Stomach (tissue), 9 donors: ENCODE results near the gene GNAO1. TPM values are rescaled to one million over a fixed set of nuclear protein-coding genes. Genes with fewer than 3 reads are reported as not detected.
A peak's percentile ranks its signal among the peaks of the same experiment; 100 is the strongest.

Experiments
- DNase-seq, 2 donors: peaks; one replicate each; pipeline versions ENCODE4 v3.0.0 to v3.0.0-alpha.2; 2013 to 2019
- H3K27ac ChIP-seq, 5 donors: fragments of 200-600 bp in 4 of 5; sonication (generic) in 4 of 5; one replicate each; pipeline ENCODE4 v1.5.1; 2013 to 2019; ENCODE audit warnings: mild to moderate bottlenecking in 1 of 5, moderate library complexity in 1 of 5
- H3K27me3 ChIP-seq, 3 donors: fragments of 200-600 bp; sonication (generic); one replicate each; pipeline ENCODE4 v1.5.1; 2017 to 2019; ENCODE audit warnings: mixed run types in 1 of 3
- H3K36me3 ChIP-seq, 4 donors: fragments of 200-600 bp; sonication (generic); 1 replicate in 3 of 4; 2 replicates in 1 of 4; pipeline ENCODE4 v1.5.1; 2016 to 2019
- H3K4me1 ChIP-seq, 4 donors: fragments of 200-600 bp; sonication (generic); one replicate each; pipeline ENCODE4 v1.5.1; 2016 to 2019
- H3K4me3 ChIP-seq, 4 donors: fragments of 200-600 bp; sonication (generic) in 3 of 4; one replicate each; pipeline ENCODE4 v1.5.1; 2016 to 2019; ENCODE audit warnings: mild to moderate bottlenecking in 1 of 4
- H3K9me3 ChIP-seq, 4 donors: fragments of 200-600 bp; sonication (generic); one replicate each; pipeline ENCODE4 v1.5.1; 2016 to 2019
- CTCF ChIP-seq, 7 experiments: fragments of 450-650 bp in 4 of 7; fragments of 200-600 bp in 3 of 7; sonication (generic) in 3 of 7; IDR thresholded peaks; one replicate each; pipeline ENCODE4 v1.5.1; 2016 to 2019; ENCODE audit warnings: antibody characterized with exemption in 7 of 7, control low read depth in 2 of 7, mild to moderate bottlenecking in 1 of 7
- EP300 ChIP-seq: sonication (generic); formaldehyde crosslinking; IDR thresholded peaks from one replicate; pipeline ENCODE4 v1.6.1; 2017; ENCODE audit warnings: antibody characterized with exemption
- POLR2A ChIP-seq, 4 donors: fragments of 450-650 bp; IDR thresholded peaks; one replicate each; pipeline ENCODE4 v1.6.1; 2016; ENCODE audit warnings: antibody characterized with exemption in 4 of 4, control low read depth in 2 of 4, mild to moderate bottlenecking in 1 of 4, moderate library complexity in 1 of 4
- POLR2AphosphoS5 ChIP-seq, 3 donors: sonication (generic); formaldehyde crosslinking; IDR thresholded peaks; one replicate each; pipeline ENCODE4 v1.6.1; 2016; ENCODE audit warnings: antibody characterized with exemption in 3 of 3
- WGBS, 5 donors: extraction: QIAGEN DNeasy Blood & Tissue Kit in 3 of 5; methylation state at CpG; one replicate each; pipeline versions ENCODE4 v1.1.5 to v1.1.7; 2013 to 2018; 5-methylcytosine and 5-hydroxymethylcytosine counted together
- intact Hi-C: fragments of 100-400 bp; cut with DNase I; formaldehyde crosslinking; loops from one replicate; pipeline ENCODE4 v1.15.1; 2023; ENCODE audit warnings: low total_unique reads
- polyA plus RNA-seq, 3 donors: library from polyadenylated mRNA; stranded (reverse); fragments of 200-250 nt; gene quantifications; one replicate each; pipeline ENCODE4 v1.2.3, GENCODE V29; 2013
- total RNA-seq, 5 donors: library from RNA; depleted of rRNA; stranded (reverse); fragments of >200 nt; gene quantifications; one replicate each; pipeline versions ENCODE4 v1.1.0 to v1.2.3, GENCODE V29; 2014 to 2016
- donor health status: healthy with polysubstance abuse.
- donor health status: Bipolar disorder and iron deficiency.
- donor health status: healthy.

Gene GNAO1
- total and polyA plus RNA-seq, 8 donors: 2.3 to 42.0 (median 4.7) TPM

DNA sequence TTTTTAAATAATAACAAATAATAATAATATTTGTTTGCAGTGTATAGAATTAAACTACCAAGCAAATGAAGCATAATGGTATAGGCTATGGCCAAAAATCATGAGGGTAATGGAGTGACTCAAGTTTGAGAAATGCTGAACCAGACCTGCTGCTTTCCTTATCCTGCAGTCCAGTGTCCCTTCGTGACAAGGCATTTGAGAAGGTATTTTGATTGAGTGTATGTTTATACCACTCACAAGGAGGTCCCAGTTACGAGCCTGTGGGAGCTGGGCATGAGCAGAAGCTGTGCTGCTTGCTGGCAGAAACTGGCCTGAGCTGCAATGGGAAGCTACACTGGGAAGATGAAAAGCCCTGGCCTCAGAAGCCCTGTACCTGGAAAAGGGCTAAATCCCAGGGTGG, 50.3 kb downstream of the GNAO1 start:
- Histone ChIP-seq H3K4me3 (no peak overlapping the region), H3K27me3 (no peaks in the 10 kb centered on the region), H3K27ac (no peak overlapping the region), H3K9me3 (no peaks in the 10 kb centered on the region), H3K36me3 (no peaks in the 10 kb centered on the region), H3K4me1 (peaks cover 0 to 37% (median 15%) of the 10 kb centered on the region in 4 donors)
- no peak for TF ChIP-seq POLR2AphosphoS5 (IDR thresholded peaks at IDR 0.05)
- no peak for TF ChIP-seq POLR2A (IDR thresholded peaks at IDR 0.05)
- no peak for TF ChIP-seq CTCF (IDR thresholded peaks at IDR 0.05)
- TF ChIP-seq EP300: no peak
- intact Hi-C loops: no loop called here
- no peak for DNase-seq
- WGBS, 5 donors: 39 to 58% (median 50%) methylated on average over 2 of the region's 2 CpGs

- TF ChIP-seq POLR2A (IDR thresholded peaks at IDR 0.05): no peak
- no peak for TF ChIP-seq POLR2AphosphoS5 (IDR thresholded peaks at IDR 0.05)
- no peak for TF ChIP-seq EP300
- TF ChIP-seq CTCF (IDR thresholded peaks at IDR 0.05): no peak
- H3K36me3 ChIP-seq: no peaks in the 10 kb centered on the region
- no peak overlapping the region for H3K4me3 ChIP-seq
- H3K4me1 ChIP-seq: peaks cover 0 to 46% (median 16%) of the 10 kb centered on the region in 4 donors
- H3K27ac ChIP-seq: no peak overlapping the region
- DNase-seq: no peak
- no peaks in the 10 kb centered on the region for H3K9me3 ChIP-seq
- WGBS, 5 donors: 86 to 94% (median 90%) methylated on average over 4 of the region's 4 CpGs
- no peaks in the 10 kb centered on the region for H3K27me3 ChIP-seq
- intact Hi-C loops: no loop called here
Observed at GRCh38 chr16:56242740-56243139, 51.5 kb downstream of the GNAO1 start.

DNA sequence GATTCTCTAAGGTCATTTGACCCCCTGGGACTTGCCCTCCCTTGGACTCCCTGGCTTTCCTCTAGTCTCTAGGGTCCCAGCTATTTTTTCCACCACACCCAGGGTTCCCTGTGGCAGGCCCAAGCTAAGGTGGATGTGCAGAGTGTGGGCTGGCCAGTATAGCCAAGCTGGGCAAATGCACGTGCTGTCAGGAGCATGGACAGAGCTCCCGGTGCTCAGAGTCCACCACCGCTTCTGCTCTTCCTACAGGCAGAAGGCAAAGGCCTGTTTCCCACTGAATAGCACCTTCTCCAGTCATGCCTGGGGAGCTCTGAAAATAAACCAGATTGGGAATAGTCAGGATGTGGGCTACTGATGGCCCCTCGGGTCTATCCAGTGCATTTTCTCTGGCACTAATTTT, 53.3 kb downstream of the GNAO1 start:
- DNase-seq: no peak

DNA sequence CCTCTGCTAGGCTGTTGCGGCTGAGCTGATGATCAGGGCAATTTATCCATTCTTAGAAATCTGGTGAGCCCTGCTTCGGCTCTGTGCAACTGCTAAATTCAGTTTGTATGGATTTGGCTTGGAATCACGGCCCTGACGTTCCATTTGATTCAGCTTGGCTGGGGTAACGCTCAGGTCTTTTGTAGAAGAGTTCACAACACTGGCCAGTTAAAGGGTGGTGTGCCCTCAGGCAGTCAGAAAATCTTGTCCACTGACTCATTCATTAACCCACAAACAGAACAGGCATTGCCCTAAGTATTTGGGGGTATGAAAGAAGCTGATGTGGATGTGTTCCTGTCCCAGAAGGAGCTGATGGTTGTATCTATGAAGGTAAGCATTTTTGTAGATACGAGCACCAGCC, 53.9 kb downstream of the GNAO1 start:
- Histone ChIP-seq H3K27me3 (no peaks in the 10 kb centered on the region), H3K9me3 (no peaks in the 10 kb centered on the region), H3K36me3 (no peaks in the 10 kb centered on the region), H3K27ac (peak overlapping the region in 2 of 5 donors; percentile 43 to 67), H3K4me3 (no peak overlapping the region), H3K4me1 (peaks cover 0 to 44% (median 16%) of the 10 kb centered on the region in 4 donors)
- no peak for DNase-seq
- TF ChIP-seq CTCF (IDR thresholded peaks at IDR 0.05) (no peak), POLR2A (IDR thresholded peaks at IDR 0.05) (no peak), EP300 (no peak), POLR2AphosphoS5 (IDR thresholded peaks at IDR 0.05) (no peak)
- whole genome bisulfite sequencing, 5 donors: 71 to 83% (median 76%) methylated on average over 6 of the region's 6 CpGs
- intact Hi-C loops: no loop called here

More for the DNA sequence above, 53.3 kb downstream of the GNAO1 start:
- TF ChIP-seq POLR2A (IDR thresholded peaks at IDR 0.05) (no peak), POLR2AphosphoS5 (IDR thresholded peaks at IDR 0.05) (no peak), EP300 (no peak), CTCF (IDR thresholded peaks at IDR 0.05) (no peak)
- 81 to 88% (median 87%) methylated on average over 4 of the region's 4 CpGs for whole genome bisulfite sequencing, 5 donors
- peaks cover 0 to 44% (median 16%) of the 10 kb centered on the region in 4 donors for H3K4me1 ChIP-seq
- no peak overlapping the region for H3K4me3 ChIP-seq
- peak overlapping the region in 2 of 5 donors; percentile 22 to 43 for H3K27ac ChIP-seq
- no peaks in the 10 kb centered on the region for H3K27me3 ChIP-seq
- intact Hi-C loops: no loop called here
- H3K9me3 ChIP-seq: no peaks in the 10 kb centered on the region
- H3K36me3 ChIP-seq: no peaks in the 10 kb centered on the region
